ENCODE data around the gene PARD6G. TPM values are rescaled to one million over a fixed set of nuclear protein-coding genes. Genes with fewer than 3 reads are reported as not detected.

Gene PARD6G
- total and polyA plus RNA-seq, 2 experiments from 2014 or later: 0.22 to 0.53 TPM

DNA sequence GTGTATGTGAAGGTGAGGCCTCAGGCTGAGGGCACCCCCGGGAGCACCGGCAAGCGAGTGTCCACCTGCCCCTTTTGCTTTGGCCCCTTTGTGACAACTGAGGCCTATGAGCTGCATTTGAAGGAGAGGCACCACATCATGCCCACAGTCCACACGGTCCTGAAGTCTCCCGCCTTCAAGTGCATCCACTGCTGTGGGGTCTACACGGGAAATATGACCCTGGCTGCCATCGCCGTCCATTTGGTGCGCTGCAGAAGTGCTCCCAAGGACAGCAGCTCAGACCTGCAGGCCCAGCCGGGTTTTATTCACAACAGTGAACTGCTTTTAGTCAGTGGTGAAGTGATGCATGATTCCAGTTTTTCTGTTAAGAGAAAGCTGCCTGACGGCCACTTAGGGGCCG, 109.3 kb downstream of the PARD6G start:
- TF ChIP-seq EZH2phosphoT487 (IDR thresholded peaks at IDR 0.05; ENCODE audit: insufficient read depth, low read depth) (no peak), EZH2 (IDR thresholded peaks at IDR 0.05; ENCODE audit: insufficient read depth, poor library complexity, severe bottlenecking) (no peak)

GRCh38 chr18:80137137-80137536, 110.2 kb downstream of the PARD6G start:
- Histone ChIP-seq H3K36me3 (ENCODE audit: low read depth) (peaks cover 23% of the 10 kb centered on the region), H3K9me3 (ENCODE audit: low read depth) (no peaks in the 10 kb centered on the region)

More for the DNA sequence above, 109.3 kb downstream of the PARD6G start:
- H3K4me1 ChIP-seq (ENCODE audit: insufficient read depth): peaks cover under 1% of the 10 kb centered on the region; the same call in 1 of the 2 replicates
- H3K4me2 ChIP-seq (ENCODE audit: unreplicated experiment): no peak overlapping the region
- no peak overlapping the region for H3K4me3 ChIP-seq
- no peak for DNase-seq
- no peaks in the 10 kb centered on the region for H3K27me3 ChIP-seq (replicated peaks; ENCODE audit: insufficient read depth)
- in situ Hi-C loops (cut with MboI): no loop called here
- no peaks in the 10 kb centered on the region for H4K20me1 ChIP-seq (ENCODE audit: insufficient read depth)
- no peak overlapping the region for H3K9ac ChIP-seq
- H3F3A ChIP-seq (ENCODE audit: insufficient read depth): 0 out of 2 replicates have a peak, but pooled peaks cover 7% of the 10 kb centered on the region
- H3K36me3 ChIP-seq (ENCODE audit: low read depth): peaks cover 23% of the 10 kb centered on the region
- H3K27ac ChIP-seq: no peak overlapping the region
- no peaks in the 10 kb centered on the region for H3K9me3 ChIP-seq (ENCODE audit: low read depth)
- no peak overlapping the region for H2AFZ ChIP-seq
- WGBS, 2 experiments (ENCODE audit: low coverage in 1 of 2, low lambda C conversion rate in 2 of 2, missing lambda C conversion rate in 2 of 2): 97 to 98% methylated on average over 12 of the region's 12 CpGs
- H3K9me2 ChIP-seq (ENCODE audit: insufficient read depth): no peaks in the 10 kb centered on the region
- H3K79me2 ChIP-seq (ENCODE audit: insufficient read depth): peaks cover 10% of the 10 kb centered on the region

GRCh38 chr18:80136679-80137078, 110.6 kb downstream of the PARD6G start:
- Histone ChIP-seq H3K4me2 (ENCODE audit: unreplicated experiment) (no peak overlapping the region), H3K36me3 (ENCODE audit: low read depth) (peaks cover 23% of the 10 kb centered on the region), H4K20me1 (ENCODE audit: insufficient read depth) (no peaks in the 10 kb centered on the region), H3K27ac (no peak overlapping the region), H3K27me3 (replicated peaks; ENCODE audit: insufficient read depth) (no peaks in the 10 kb centered on the region), H3K4me1 (ENCODE audit: insufficient read depth) (no peaks in the 10 kb centered on the region), H3K9me3 (ENCODE audit: low read depth) (no peaks in the 10 kb centered on the region), H3K9ac (no peak overlapping the region), H3F3A (ENCODE audit: insufficient read depth) (no peaks in the 10 kb centered on the region), H3K4me3 (no peak overlapping the region), H2AFZ (no peak overlapping the region), H3K9me2 (ENCODE audit: insufficient read depth) (no peaks in the 10 kb centered on the region), H3K79me2 (ENCODE audit: insufficient read depth) (peaks cover 23% of the 10 kb centered on the region)
- TF ChIP-seq EZH2 (IDR thresholded peaks at IDR 0.05; ENCODE audit: insufficient read depth, poor library complexity, severe bottlenecking) (no peak), EZH2phosphoT487 (IDR thresholded peaks at IDR 0.05; ENCODE audit: insufficient read depth, low read depth) (no peak)
- DNase-seq: no peak
- in situ Hi-C loops (cut with MboI): no loop called here
- 91 to 94% methylated on average over 8 of the region's 8 CpGs for WGBS, 2 experiments (ENCODE audit: low coverage in 1 of 2, low lambda C conversion rate in 2 of 2, missing lambda C conversion rate in 2 of 2)

More at GRCh38 chr18:80137137-80137536, 110.2 kb downstream of the PARD6G start:
- in situ Hi-C loops (cut with MboI): no loop called here
- Histone ChIP-seq H3K27me3 (replicated peaks; ENCODE audit: insufficient read depth) (no peaks in the 10 kb centered on the region), H3F3A (ENCODE audit: insufficient read depth) (no peaks in the 10 kb centered on the region), H3K4me1 (ENCODE audit: insufficient read depth) (no peaks in the 10 kb centered on the region), H3K9me2 (ENCODE audit: insufficient read depth) (no peaks in the 10 kb centered on the region), H2AFZ (no peak overlapping the region), H3K9ac (no peak overlapping the region), H3K79me2 (ENCODE audit: insufficient read depth) (peaks cover 18% of the 10 kb centered on the region), H4K20me1 (ENCODE audit: insufficient read depth) (no peaks in the 10 kb centered on the region), H3K27ac (no peak overlapping the region), H3K4me3 (no peak overlapping the region), H3K4me2 (ENCODE audit: unreplicated experiment) (no peak overlapping the region)
- TF ChIP-seq EZH2phosphoT487 (IDR thresholded peaks at IDR 0.05; ENCODE audit: insufficient read depth, low read depth) (no peak), EZH2 (IDR thresholded peaks at IDR 0.05; ENCODE audit: insufficient read depth, poor library complexity, severe bottlenecking) (no peak)
- 90 to 94% methylated on average over 14 of the region's 14 CpGs for WGBS, 2 experiments (ENCODE audit: low coverage in 1 of 2, low lambda C conversion rate in 2 of 2, missing lambda C conversion rate in 2 of 2)
- no peak for DNase-seq

DNA sequence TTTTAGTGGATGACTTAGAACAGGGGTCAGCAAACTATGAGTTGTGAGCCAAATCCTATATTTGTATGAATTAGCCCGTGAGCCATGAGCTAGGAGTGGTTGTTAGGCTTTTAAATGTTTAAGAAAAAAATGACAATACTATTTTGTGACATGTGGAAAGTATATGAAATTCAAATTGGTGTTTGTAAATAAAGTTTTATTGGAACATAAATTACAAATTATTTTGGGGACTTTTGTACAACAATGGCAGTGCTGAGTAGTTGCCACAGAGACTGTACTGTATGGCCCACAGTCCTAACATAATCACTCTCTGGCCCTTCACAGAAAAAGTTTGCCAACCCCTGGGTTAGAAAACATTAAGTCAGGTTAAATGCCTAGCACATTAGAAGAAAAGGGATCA, 112.2 kb downstream of the PARD6G start:
- Histone ChIP-seq H3K4me3 (no peak overlapping the region), H3K79me2 (ENCODE audit: insufficient read depth) (peaks cover 37% of the 10 kb centered on the region), H4K20me1 (ENCODE audit: insufficient read depth) (no peaks in the 10 kb centered on the region), H3K9me2 (ENCODE audit: insufficient read depth) (no peaks in the 10 kb centered on the region), H3K9me3 (ENCODE audit: low read depth) (no peaks in the 10 kb centered on the region), H3K9ac (no peak overlapping the region), H3F3A (ENCODE audit: insufficient read depth) (no peaks in the 10 kb centered on the region), H3K27me3 (replicated peaks; ENCODE audit: insufficient read depth) (no peaks in the 10 kb centered on the region), H3K27ac (no peak overlapping the region), H2AFZ (no peak overlapping the region), H3K36me3 (ENCODE audit: low read depth) (peaks cover 20% of the 10 kb centered on the region), H3K4me2 (ENCODE audit: unreplicated experiment) (no peak overlapping the region), H3K4me1 (ENCODE audit: insufficient read depth) (no peaks in the 10 kb centered on the region)
- TF ChIP-seq EZH2phosphoT487 (IDR thresholded peaks at IDR 0.05; ENCODE audit: insufficient read depth, low read depth): no peak
- TF ChIP-seq EZH2 (IDR thresholded peaks at IDR 0.05; ENCODE audit: insufficient read depth, poor library complexity, severe bottlenecking): no peak
- no peak for DNase-seq
- in situ Hi-C loops (cut with MboI): no loop called here
- 100% methylated on average over 1 of the region's 1 CpG for WGBS, 2 experiments (ENCODE audit: low coverage in 1 of 2, low lambda C conversion rate in 2 of 2, missing lambda C conversion rate in 2 of 2)

- Histone ChIP-seq H3K4me3 (no peak overlapping the region), H4K20me1 (ENCODE audit: insufficient read depth) (no peaks in the 10 kb centered on the region), H3K4me1 (ENCODE audit: insufficient read depth) (no peaks in the 10 kb centered on the region), H3F3A (ENCODE audit: insufficient read depth) (no peaks in the 10 kb centered on the region), H2AFZ (no peak overlapping the region), H3K9me3 (ENCODE audit: low read depth) (no peaks in the 10 kb centered on the region), H3K4me2 (ENCODE audit: unreplicated experiment) (no peak overlapping the region), H3K9ac (no peak overlapping the region), H3K27ac (no peak overlapping the region), H3K79me2 (ENCODE audit: insufficient read depth) (peaks cover 57% of the 10 kb centered on the region), H3K27me3 (replicated peaks; ENCODE audit: insufficient read depth) (no peaks in the 10 kb centered on the region), H3K36me3 (ENCODE audit: low read depth) (peaks cover 10% of the 10 kb centered on the region; the same call in 1 of the 2 replicates), H3K9me2 (ENCODE audit: insufficient read depth) (no peaks in the 10 kb centered on the region)
- no peak for TF ChIP-seq EZH2 (IDR thresholded peaks at IDR 0.05; ENCODE audit: insufficient read depth, poor library complexity, severe bottlenecking)
- no peak for TF ChIP-seq EZH2phosphoT487 (IDR thresholded peaks at IDR 0.05; ENCODE audit: insufficient read depth, low read depth)
- no peak for DNase-seq
- 97 to 100% methylated on average over 1 of the region's 1 CpG for WGBS, 2 experiments (ENCODE audit: low coverage in 1 of 2, low lambda C conversion rate in 2 of 2, missing lambda C conversion rate in 2 of 2)
- in situ Hi-C loops (cut with MboI): no loop called here
These were observed 114.2 kb downstream of the PARD6G start for GRCh38 chr18:80133124-80133523.

Measured in GM23248 (cell line).